HS-5 (cell line): Measurements from ENCODE around the gene ARGLU1.

Experiments used
- DNase-seq: peaks from one replicate; pipeline ENCODE4 v3.0.0-alpha.2; 2012; ENCODE audit warnings: low read depth

Gene ARGLU1

GRCh38 chr13:106499896-106500295, 68.0 kb downstream of the ARGLU1 start:
- DNase-seq = no peak

- DNase-seq = no peak
Measured at GRCh38 chr13:106499113-106499512, 68.8 kb downstream of the ARGLU1 start.

- no peak for DNase-seq
Measured at GRCh38 chr13:106498571-106498970, 69.4 kb downstream of the ARGLU1 start.

- DNase-seq = no peak
Measured at GRCh38 chr13:106498158-106498557, 69.8 kb downstream of the ARGLU1 start.

- DNase-seq = no peak
Measured at GRCh38 chr13:106497079-106497478, 70.9 kb downstream of the ARGLU1 start.

- no peak for DNase-seq
Measured at GRCh38 chr13:106496072-106496997, 71.6 kb downstream of the ARGLU1 start.

- no peak for DNase-seq
Measured at GRCh38 chr13:106494936-106495335, 73.0 kb downstream of the ARGLU1 start.

- no peak for DNase-seq
Measured at GRCh38 chr13:106494506-106494905, 73.4 kb downstream of the ARGLU1 start.

GRCh38 chr13:106493533-106494220, 74.3 kb downstream of the ARGLU1 start:
- no peak for DNase-seq

GRCh38 chr13:106492588-106493475, 75.1 kb downstream of the ARGLU1 start:
- no peak for DNase-seq

GRCh38 chr13:106491928-106492587, 75.9 kb downstream of the ARGLU1 start:
- no peak for DNase-seq
